Body of pancreas (tissue), 4 donors: Measurements from ENCODE around the gene TLK2. TPM values are rescaled to one million over a fixed set of nuclear protein-coding genes. Genes with fewer than 3 reads are reported as not detected.

Experiments used
- ATAC-seq: fragments of 150-250 bp; one replicate; pipeline ENCODE4 v1.9.1; 2016
- DNase-seq, 4 donors: peaks; one replicate each; pipeline ENCODE4 v3.0.0-alpha.2; 2019
- H3K27ac ChIP-seq, 4 donors: fragments of 200-600 bp; sonication (generic); 1 replicate in 3 of 4; 2 replicates in 1 of 4; pipeline versions ENCODE4 v1.5.1 to v1.6.1; 2016 to 2019; ENCODE audit warnings: mild to moderate bottlenecking in 1 of 4, mixed read lengths in 1 of 4, moderate library complexity in 1 of 4
- H3K27me3 ChIP-seq, 2 donors: fragments of 200-600 bp; sonication (generic); one replicate each; pipeline ENCODE4 v1.6.0; 2016; ENCODE audit warnings: mild to moderate bottlenecking in 1 of 2
- H3K36me3 ChIP-seq, 2 donors: fragments of 200-600 bp; sonication (generic); replicated peaks in 1 of 2; 2 replicates each; pipeline ENCODE4 v1.5.1; 2016; ENCODE audit warnings: low read depth in 2 of 2; ENCODE audit not compliant: insufficient read depth in 1 of 2
- H3K4me1 ChIP-seq: fragments of 200-600 bp; sonication (generic); one replicate; pipeline ENCODE4 v1.6.0; 2016
- H3K4me3 ChIP-seq, 2 donors: fragments of 200-600 bp; sonication (generic); 1 replicate in 1 of 2; 2 replicates in 1 of 2; pipeline ENCODE4 v1.5.1; 2016 to 2019
- H3K9me3 ChIP-seq, 3 donors: fragments of 200-600 bp; sonication (generic); 1 replicate in 2 of 3; 2 replicates in 1 of 3; pipeline ENCODE4 v1.5.1; 2016
- POLR2A ChIP-seq, 3 donors: fragments of 450-650 bp; IDR thresholded peaks; one replicate each; pipeline ENCODE4 v1.6.1; 2016; ENCODE audit warnings: antibody characterized with exemption in 3 of 3, mild to moderate bottlenecking in 2 of 3
- WGBS, 2 donors: methylation state at CpG; one replicate each; pipeline ENCODE4 v1.1.5; 2017; 5-methylcytosine and 5-hydroxymethylcytosine counted together
- intact Hi-C: fragments of 100-400 bp; cut with DNase I; formaldehyde crosslinking; loops from one replicate; pipeline ENCODE4 v1.15.1; 2023
- total RNA-seq, 2 donors: library from RNA; depleted of rRNA; stranded (reverse); fragments of >200 nt; gene quantifications; one replicate each; pipeline ENCODE4 v1.1.0, GENCODE V29; 2016
- TF ChIP-seq, protein P1 (sequence below), 7 experiments: fragments of 450-650 bp in 4 of 7; fragments of 200-600 bp in 3 of 7; sonication (generic) in 3 of 7; IDR thresholded peaks; one replicate each; pipeline ENCODE4 v1.5.1; 2016 to 2019; ENCODE audit warnings: antibody characterized with exemption in 7 of 7

Gene TLK2
- total RNA-seq, 2 donors from 2014 or later = 20.8 to 54.1 TPM

DNA sequence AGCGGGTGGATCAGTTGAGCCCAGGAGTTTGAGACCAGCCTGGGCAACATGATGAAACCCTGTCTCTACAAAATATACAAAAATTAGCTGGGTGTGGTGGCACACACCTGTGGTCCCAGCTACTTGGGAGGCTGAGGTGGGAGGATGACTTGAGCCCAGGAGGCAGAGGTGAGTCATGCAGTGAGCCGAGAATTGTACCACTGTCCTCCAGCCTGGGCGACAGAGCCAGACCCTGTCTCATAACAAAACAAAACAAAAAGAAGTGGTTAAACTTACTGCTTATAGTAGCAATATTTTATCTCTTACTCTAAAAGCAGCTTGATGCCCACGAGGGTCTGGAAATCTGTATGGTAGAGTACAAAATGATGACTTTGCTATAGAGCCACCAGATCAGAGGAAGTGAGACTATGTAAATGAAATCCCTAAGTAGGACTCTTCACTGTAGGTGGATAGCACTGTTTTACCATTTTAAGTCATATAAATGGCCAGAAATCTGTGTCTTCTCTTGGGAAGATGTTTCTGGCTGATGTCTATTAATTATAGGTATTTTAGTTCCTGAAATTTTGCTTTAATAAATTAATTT is 88.5 kb downstream of the TLK2 start:
- Histone ChIP-seq H3K27ac (no peak overlapping the region), H3K4me3 (no peak overlapping the region), H3K9me3 (no peaks in the 10 kb centered on the region), H3K27me3 (no peaks in the 10 kb centered on the region), H3K36me3 (peaks cover 0 to 4% of the 10 kb centered on the region in 2 donors), H3K4me1 (no peaks in the 10 kb centered on the region)
- ATAC-seq = no peak
- intact Hi-C loops = no loop called here
- no peak for DNase-seq
- WGBS, 2 donors = 86 to 95% methylated on average over 4 of the region's 4 CpGs
- TF ChIP-seq POLR2A (IDR thresholded peaks at IDR 0.05) = no peak
- TF ChIP-seq, protein P1, sequence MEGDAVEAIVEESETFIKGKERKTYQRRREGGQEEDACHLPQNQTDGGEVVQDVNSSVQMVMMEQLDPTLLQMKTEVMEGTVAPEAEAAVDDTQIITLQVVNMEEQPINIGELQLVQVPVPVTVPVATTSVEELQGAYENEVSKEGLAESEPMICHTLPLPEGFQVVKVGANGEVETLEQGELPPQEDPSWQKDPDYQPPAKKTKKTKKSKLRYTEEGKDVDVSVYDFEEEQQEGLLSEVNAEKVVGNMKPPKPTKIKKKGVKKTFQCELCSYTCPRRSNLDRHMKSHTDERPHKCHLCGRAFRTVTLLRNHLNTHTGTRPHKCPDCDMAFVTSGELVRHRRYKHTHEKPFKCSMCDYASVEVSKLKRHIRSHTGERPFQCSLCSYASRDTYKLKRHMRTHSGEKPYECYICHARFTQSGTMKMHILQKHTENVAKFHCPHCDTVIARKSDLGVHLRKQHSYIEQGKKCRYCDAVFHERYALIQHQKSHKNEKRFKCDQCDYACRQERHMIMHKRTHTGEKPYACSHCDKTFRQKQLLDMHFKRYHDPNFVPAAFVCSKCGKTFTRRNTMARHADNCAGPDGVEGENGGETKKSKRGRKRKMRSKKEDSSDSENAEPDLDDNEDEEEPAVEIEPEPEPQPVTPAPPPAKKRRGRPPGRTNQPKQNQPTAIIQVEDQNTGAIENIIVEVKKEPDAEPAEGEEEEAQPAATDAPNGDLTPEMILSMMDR (IDR thresholded peaks at IDR 0.05) = no peak

- 84 to 86% methylated on average over 5 of the region's 5 CpGs for WGBS, 2 donors
- Histone ChIP-seq H3K36me3 (peaks cover 0 to 10% of the 10 kb centered on the region in 2 donors), H3K4me1 (no peaks in the 10 kb centered on the region), H3K27me3 (no peaks in the 10 kb centered on the region), H3K27ac (no peak overlapping the region), H3K4me3 (no peak overlapping the region), H3K9me3 (no peaks in the 10 kb centered on the region)
- no peak for ATAC-seq
- DNase-seq = no peak
- TF ChIP-seq POLR2A (IDR thresholded peaks at IDR 0.05) = no peak
- TF ChIP-seq, protein P1 (IDR thresholded peaks at IDR 0.05) = no peak
- intact Hi-C loops = no loop called here
Measured at GRCh38 chr17:62572488-62572887, 93.9 kb downstream of the TLK2 start.

- H3K36me3 ChIP-seq = peaks cover 0 to 10% of the 10 kb centered on the region in 2 donors
Measured at GRCh38 chr17:62572888-62573401, 94.3 kb downstream of the TLK2 start.

DNA sequence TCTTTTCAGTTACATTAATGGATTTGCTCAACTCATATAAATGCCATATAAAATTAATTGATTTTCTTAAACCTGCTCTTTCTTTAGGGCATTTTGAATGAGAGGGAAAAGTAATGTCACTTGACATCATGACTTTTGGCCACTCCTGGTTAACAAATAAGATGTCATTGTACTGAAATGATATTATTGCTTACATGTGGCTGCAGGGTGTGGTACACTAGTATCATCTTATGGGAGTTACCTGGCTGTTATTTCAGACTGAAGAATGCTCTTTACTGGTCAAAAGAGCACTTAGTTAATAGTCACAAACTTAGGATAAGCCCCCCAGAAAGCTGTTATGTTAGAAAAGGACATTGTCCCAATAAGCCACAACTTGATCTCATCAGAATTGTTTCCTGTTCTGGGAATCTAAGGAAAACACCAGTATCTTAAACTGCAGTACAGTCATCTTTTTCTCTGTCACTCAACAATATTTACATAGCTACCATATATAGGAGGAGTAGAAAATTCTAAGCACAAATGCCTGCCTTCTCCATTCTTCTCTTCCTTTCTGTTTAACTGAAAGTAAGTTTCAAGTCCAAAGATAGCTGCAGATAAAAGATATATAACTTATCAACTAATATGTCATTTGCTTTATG is 95.0 kb downstream of the TLK2 start:
- no peak for DNase-seq
- Histone ChIP-seq H3K27ac (no peak overlapping the region), H3K9me3 (no peaks in the 10 kb centered on the region), H3K4me3 (no peak overlapping the region), H3K4me1 (no peaks in the 10 kb centered on the region), H3K36me3 (peaks cover 0 to 10% of the 10 kb centered on the region in 2 donors), H3K27me3 (no peaks in the 10 kb centered on the region)
- no peak for TF ChIP-seq POLR2A (IDR thresholded peaks at IDR 0.05)
- TF ChIP-seq, protein P1 (IDR thresholded peaks at IDR 0.05) = no peak
- no peak for ATAC-seq
- intact Hi-C loops = no loop called here

More at GRCh38 chr17:62572888-62573401, 94.3 kb downstream of the TLK2 start:
- no peak overlapping the region for H3K4me3 ChIP-seq
- DNase-seq (no peak), ATAC-seq (no peak)
- TF ChIP-seq POLR2A (IDR thresholded peaks at IDR 0.05) = no peak
- TF ChIP-seq, protein P1 (IDR thresholded peaks at IDR 0.05) = no peak
- H3K4me1 ChIP-seq = no peaks in the 10 kb centered on the region
- H3K27me3 ChIP-seq = no peaks in the 10 kb centered on the region
- 72 to 83% methylated on average over 7 of the region's 7 CpGs for WGBS, 2 donors
- H3K27ac ChIP-seq = no peak overlapping the region
- intact Hi-C loops = no loop called here
- H3K9me3 ChIP-seq = no peaks in the 10 kb centered on the region
